Cerebellar cortex (tissue), 1 donor: ENCODE data around the gene GPSM1.
"Not testable (repeated sequence)": the region's sequence is repeated elsewhere in the genome, so short reads cannot be mapped to it uniquely, and the experiment has no call there.

ENCODE experiments used
- DNase-seq: peaks from one replicate; pipeline ENCODE4 v3.0.0-alpha.2; 2015; ENCODE audit warnings: low spot score

The GPSM1 gene

DNA sequence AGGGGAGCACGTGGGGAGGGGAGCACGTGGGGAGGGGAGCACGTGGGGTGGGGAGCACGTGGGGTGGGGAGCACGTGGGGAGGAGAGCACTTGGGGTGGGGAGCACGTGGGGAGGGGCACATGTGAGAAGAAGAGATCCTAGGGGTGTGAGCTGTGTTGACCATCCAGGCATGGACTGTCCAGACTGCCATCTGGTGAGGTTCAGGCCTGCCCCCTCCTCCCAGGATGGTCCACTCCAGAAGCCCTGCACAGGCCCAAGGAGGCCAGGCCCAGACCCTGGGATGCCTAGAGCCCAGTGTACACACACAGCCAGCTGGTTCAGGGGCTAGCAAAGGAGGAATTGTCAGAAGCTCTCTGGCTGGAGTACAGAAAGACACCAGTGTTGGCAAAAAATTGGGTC is 70.3 kb downstream of the GPSM1 start:
- no peak for DNase-seq

DNA sequence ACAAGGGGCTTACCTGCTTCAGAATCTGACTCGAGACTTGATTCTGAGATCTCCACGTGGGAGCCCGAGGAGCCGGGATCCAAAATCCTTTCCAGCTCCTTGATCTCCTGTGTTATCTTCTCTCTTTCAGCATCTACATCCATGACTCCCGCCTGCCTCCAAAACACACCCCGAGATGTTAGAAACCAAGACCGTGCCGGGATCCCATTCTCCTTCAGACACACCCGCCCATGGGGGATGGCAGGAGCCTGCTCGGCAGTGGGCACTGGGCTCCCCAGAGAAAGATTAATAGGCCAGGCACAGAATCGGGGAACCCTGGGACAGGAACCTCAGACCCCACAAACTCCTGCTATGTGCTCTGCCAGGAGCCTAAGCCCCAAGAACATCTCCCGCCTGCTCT is 70.9 kb downstream of the GPSM1 start:
- no peak for DNase-seq

DNA sequence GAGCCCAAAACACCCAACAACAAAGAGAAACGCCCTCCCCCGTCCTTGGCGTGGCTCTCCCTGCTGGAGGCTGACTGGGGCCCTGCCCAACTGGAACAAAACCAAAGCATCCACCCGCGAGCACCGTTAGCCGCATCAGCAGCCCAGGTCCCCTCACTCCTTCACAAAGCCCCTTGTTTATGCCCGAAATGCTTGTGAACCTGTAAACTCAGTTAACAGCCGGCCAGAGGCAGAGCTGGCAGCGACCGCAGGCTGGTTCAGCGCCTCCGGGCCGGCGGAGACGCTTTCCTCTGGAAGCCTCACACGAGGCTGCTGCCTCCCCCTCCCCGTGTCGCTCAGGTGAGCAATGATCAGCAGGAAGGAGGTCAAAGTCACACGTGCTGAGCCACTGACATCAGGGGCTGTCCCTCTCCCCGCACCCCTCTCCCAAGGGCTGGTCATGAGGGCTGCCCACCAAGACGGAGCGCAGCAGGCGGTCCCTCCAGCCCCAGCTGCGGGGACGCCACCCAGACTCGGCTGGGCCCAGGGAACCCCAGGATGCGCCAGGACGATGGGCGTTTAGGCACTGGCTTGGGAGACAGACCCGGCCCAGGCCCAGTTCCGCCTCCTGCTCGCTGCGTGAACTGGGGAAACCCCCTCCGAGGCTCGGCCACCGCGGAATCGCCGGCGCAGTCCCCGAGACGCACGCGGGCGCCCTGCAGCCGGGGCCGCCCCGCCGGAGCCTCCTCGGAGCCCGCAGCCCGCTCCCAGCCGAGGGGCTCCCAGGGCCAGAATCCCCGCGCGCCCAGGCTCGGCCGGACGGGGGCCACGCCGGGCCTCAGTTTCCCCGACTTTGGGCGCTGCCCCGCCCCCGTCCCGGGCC is 72.1 kb downstream of the GPSM1 start:
- no peak for DNase-seq

DNA sequence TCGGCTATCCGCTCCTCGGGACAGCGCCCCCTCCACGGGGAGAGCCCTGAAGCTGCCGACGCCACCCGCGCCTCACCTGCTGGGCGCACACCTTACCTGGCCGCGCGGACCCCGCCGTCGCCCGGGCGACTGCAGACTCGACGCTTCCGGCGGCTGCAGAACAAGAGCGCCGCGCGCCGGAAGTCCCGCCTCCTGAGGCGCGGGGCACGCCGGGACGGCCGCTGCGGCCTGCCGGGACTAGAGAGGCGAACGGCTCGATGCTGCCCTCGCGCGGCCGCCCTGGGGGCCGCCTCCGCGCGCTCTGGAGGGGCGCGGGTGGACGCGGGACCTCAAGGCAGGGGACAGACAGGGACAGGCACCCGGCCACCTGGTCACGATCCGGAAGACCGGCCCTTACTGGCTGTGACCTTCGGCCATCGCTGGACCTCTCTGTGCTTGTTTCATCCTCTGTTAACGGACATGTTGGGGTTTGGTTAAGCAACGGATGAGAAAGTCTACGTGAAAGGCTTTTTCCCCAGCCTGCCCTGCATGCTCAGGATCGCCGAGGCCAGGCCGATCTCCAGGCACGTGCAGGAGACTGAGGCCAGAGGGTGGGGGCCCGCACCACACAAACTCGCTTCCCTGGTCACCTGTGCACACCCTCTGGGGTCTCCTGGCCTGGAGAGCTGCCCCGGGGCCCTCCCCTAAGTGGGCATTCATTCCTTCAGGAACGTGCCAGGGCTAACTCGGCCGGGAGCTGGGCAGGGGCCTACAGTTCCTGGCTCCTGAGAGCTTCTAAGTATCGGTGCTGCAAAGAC is 72.9 kb downstream of the GPSM1 start, which contains the start of gene SNAPC4:
Gene SNAPC4, minus strand, starts transcription at position 133 of the 797 bp plus-strand sequence. CDS start 1,742 bp downstream, outside the sequence.
- peak; percentile 78 for DNase-seq

DNA sequence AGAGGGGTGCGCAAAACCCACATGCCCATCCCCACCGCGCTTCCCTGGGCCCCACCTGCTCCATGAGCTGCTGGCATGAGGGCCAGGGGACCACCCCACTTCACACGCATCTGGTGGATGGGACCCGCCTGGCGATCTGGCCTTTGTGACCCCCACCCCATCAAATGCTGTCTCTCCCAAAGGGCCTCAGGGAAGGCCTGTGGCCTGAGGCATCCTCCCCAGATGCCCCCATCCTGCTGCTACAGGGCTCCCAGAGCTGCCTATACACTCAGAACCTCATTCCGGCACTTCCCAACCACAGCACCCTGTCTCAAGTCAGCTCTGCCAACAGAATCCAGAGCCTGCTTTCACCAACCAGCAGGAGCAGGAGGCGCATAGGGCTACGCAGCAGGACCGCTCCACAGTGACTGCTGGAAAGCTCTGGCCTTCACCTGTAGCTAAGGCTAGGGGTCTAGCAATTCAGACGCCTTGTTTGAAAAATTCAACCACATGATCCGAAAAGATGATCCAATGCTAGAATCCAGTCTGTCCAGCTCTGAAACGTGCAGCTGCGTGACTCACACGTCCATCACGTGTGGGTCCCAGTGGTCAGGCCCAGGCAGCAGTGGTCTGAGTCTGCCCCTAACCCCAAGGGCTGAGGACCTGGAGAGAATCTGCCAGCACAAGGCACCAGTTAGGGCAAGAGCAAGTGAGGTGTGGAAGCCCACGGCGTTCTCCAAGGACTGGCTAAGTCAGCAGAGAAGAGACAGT is 74.0 kb downstream of the GPSM1 start:
- DNase-seq = no peak

DNA sequence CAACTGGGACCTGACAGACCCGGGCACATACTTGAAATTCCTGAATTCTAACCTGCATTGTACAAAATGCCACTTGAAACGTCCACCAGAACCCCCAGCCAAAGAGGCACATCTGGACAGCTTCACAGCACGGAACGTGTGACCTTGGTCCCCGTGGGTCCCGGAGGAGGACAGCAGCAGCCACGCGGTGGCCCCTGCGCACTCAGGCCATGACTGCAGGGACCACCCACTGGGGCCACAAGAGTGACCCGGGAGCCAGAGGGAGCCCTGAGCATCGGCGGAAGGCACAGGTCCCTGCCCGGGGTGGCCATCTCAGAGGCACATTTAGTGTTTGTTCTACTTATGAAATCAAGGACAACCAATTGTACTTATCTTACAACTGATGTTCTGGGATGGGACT is 74.7 kb downstream of the GPSM1 start:
- DNase-seq = no peak

DNA sequence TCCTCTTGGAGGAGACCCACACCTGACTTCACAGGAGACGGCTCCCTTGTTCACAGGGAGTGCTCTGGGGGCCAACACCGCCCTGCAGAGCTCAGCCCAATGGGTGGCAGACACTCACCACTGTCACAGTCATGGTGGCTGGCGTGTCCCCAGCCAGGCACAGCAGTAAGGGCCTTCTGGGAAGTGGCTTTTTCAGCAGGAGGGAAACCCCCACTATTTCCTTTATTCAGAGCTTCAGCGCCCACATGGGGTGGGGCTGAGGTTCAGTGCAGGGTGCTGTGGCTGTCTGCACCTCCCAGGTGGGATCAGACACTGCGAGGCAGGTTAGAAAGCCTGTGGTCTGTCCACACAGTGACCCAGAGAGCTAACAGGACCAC is 76.2 kb downstream of the GPSM1 start:
- no peak for DNase-seq

DNA sequence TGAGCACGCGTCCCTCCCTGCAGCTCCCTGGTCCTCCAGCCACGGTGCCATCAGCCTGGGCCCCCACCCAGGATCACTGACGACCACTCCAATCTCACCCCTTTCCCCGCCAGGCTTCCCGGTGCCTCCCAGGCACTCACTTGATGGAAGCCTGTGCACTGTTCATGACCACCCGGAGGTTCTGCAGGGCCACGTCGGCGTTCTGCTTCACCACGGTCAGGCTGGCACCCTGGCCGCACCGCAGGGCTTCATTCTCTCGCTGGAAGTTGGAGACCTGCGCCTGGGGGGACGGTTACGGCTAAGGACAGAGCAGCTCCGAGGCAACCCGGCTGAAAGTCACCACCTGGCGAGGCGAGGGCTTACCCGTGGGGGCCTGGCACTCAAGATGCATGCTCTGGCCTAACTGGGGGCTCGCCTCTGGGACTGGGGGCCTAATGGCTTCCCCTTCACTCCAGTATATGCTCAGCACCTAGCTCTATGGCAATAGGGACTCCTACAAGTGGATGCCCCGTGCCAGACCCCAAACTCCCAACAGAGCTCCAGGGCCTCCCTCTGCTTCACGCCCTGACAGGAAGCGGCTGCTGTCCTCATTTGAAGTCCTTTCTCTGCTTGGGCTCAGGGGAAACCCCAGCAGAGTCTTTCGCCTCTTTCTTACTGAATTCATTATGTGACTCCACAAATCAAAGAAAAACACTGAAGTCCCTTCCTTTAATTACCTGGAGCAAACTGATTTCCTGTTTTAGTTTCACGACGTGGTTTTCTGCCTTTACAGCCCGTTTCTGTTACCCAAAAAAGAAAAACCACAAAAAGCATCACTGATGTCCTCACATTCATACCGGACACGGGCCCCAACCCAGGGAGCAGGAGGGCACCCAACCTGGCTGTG is 76.8 kb downstream of the GPSM1 start:
- DNase-seq = no peak

DNA sequence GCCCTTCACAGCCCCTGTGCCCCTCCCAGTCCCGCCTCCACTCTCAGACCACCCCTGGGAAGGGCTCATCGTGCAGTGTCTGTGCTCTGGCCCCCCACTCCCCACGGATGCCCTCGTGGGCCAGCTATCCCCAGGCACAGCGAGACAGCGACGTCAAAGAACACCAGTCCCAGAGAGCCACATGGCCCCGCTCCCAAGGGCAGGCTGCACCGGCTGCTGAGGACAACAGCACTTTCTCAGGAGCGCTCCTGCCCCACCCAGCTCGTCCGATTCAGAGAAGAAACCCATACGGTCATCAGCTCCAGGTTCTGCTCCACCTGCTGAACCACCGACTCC is 77.4 kb downstream of the GPSM1 start:
- no peak for DNase-seq

DNA sequence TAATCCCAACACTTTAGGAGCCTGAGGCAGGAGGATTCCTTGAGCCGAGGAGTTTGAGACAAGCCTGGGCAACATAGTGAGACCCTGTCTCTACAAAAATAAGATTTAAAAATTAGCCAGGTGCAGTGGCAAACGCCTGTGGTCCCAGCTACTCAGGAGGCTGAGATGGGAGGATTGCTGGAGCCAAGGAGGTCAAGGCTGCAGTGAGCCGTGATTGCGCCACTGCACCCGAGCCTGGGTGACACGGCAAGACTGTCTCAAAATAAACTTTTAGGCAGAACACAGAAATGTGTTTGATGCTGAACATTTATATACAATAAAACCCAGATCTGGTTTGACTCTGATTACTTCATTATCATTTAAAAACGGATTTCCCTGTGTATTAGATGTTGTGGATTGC is 78.1 kb downstream of the GPSM1 start:
- no peak for DNase-seq

DNA sequence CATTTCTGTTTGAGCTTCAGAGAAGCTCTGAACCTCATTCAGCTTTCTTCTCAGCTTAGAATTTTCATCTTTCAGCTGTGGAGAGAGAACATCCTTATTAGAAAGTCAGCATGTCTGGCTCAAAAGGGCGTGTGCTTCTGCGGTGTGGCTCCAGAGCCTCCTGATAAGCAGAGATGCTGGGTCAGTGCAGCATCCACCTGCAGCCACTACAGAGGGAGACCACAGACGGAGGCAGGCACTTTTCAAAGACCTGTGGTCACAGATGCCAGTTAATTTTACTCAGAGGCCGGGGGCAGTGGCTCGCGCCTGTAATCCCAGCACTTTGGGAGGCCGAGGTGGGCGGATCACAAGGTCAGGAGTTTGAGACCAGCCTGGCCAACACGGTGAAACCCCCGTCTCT is 78.6 kb downstream of the GPSM1 start:
- DNase-seq = not testable (repeated sequence)

DNA sequence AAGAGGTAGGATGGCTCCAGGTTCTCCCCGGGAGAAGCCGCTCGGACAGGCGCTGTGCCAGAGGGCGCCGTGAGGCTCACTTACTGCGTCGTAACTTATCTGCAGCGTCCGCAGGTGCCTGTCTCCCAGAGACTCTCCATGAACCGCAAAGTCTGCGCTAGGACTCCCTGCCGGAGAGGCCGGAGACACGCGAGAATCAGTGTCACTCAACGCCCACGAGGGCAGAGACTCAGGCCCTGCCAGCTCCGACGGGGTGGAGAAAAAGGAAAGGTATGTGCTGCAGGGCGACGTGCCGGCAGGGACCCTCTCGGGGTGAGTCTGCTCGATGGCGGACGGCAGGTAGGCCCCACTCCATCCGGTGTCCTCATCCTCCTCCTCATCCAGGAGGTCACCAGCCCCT is 79.7 kb downstream of the GPSM1 start:
- DNase-seq = not testable (repeated sequence)

DNA sequence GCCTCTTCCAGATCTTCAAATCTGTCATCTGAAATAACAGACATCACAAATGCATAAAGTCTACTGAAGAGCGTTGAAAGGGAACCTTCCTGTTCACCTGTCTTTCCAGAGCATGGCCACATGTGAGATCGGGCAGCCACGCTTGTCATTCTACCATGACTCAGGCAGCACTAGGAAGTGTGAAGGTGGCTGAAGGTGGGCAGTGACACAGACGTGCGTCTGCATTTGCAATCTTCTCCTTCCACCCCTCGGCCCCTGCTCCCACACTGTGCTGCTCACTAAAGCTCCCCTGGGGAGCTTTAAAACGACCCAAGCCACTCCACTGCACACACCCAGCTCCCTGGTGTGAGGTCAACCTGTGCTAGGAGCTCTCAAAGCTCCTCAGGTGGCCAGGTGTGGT is 80.6 kb downstream of the GPSM1 start:
- DNase-seq = no peak
